KMS-11 (cell line): ENCODE measurements around the gene OSBPL10.

ENCODE experiments used
- H2AFZ ChIP-seq: fragments of 200-600 bp; sonication (generic); 2 replicates; pipeline ENCODE4 v1.6.1; 2016; ENCODE audit warnings: antibody characterized with exemption, mixed run types, low read depth
- H3K27ac ChIP-seq: fragments of 200-600 bp; sonication (generic); 2 replicates; pipeline ENCODE4 v1.6.1; 2016; ENCODE audit warnings: mild to moderate bottlenecking, mixed run types
- H3K27me3 ChIP-seq: fragments of 200-600 bp; sonication (generic); 2 replicates; pipeline ENCODE4 v1.6.1; 2017; ENCODE audit warnings: mild to moderate bottlenecking, low read depth, mixed run types, moderate library complexity; ENCODE audit not compliant: insufficient read depth
- H3K36me3 ChIP-seq: fragments of 200-600 bp; sonication (generic); 2 replicates; pipeline ENCODE4 v1.6.1; 2017; ENCODE audit warnings: mild to moderate bottlenecking, mixed run types; ENCODE audit not compliant: insufficient read depth
- H3K4me1 ChIP-seq: fragments of 200-600 bp; sonication (generic); 2 replicates; pipeline ENCODE4 v1.6.1; 2016; ENCODE audit warnings: mild to moderate bottlenecking, low read depth, mixed run types; ENCODE audit not compliant: poor library complexity, severe bottlenecking
- H3K4me2 ChIP-seq: fragments of 200-600 bp; sonication (generic); 2 replicates; pipeline ENCODE4 v1.7.0; 2016; ENCODE audit warnings: mild to moderate bottlenecking, mixed run types
- H3K4me3 ChIP-seq: fragments of 200-600 bp; sonication (generic); IDR thresholded peaks from 2 replicates; pipeline ENCODE4 v1.6.1; 2017; ENCODE audit warnings: low read depth, low read length, mixed read lengths; ENCODE audit not compliant: insufficient read depth
- H3K79me2 ChIP-seq: fragments of 200-600 bp; sonication (generic); 2 replicates; pipeline ENCODE4 v1.6.1; 2016; ENCODE audit warnings: low read depth, mixed run types; ENCODE audit not compliant: insufficient read depth
- H3K9ac ChIP-seq: fragments of 200-600 bp; sonication (generic); 2 replicates; pipeline ENCODE4 v1.6.1; 2016; ENCODE audit warnings: mild to moderate bottlenecking, mixed run types
- H4K20me1 ChIP-seq: fragments of 200-600 bp; sonication (generic); 2 replicates; pipeline ENCODE4 v1.6.1; 2016; ENCODE audit warnings: mild to moderate bottlenecking, mixed run types; ENCODE audit not compliant: insufficient read depth
- TF ChIP-seq, protein P1 (sequence below): fragments of 200-600 bp; sonication (generic); conservative IDR thresholded peaks from 2 replicates; pipeline ENCODE4 v1.6.1; 2017; ENCODE audit warnings: low read depth, mild to moderate bottlenecking, antibody characterized with exemption, low read length, moderate library complexity, mixed read lengths

Gene OSBPL10

GRCh38 chr3:32009957-32010356 is 28.9 kb upstream of the OSBPL10 start:
- no peak overlapping the region for H2AFZ ChIP-seq

GRCh38 chr3:32009101-32009500 is 28.0 kb upstream of the OSBPL10 start:
- H3K4me3 ChIP-seq, result no peak overlapping the region
- TF ChIP-seq, protein P1, sequence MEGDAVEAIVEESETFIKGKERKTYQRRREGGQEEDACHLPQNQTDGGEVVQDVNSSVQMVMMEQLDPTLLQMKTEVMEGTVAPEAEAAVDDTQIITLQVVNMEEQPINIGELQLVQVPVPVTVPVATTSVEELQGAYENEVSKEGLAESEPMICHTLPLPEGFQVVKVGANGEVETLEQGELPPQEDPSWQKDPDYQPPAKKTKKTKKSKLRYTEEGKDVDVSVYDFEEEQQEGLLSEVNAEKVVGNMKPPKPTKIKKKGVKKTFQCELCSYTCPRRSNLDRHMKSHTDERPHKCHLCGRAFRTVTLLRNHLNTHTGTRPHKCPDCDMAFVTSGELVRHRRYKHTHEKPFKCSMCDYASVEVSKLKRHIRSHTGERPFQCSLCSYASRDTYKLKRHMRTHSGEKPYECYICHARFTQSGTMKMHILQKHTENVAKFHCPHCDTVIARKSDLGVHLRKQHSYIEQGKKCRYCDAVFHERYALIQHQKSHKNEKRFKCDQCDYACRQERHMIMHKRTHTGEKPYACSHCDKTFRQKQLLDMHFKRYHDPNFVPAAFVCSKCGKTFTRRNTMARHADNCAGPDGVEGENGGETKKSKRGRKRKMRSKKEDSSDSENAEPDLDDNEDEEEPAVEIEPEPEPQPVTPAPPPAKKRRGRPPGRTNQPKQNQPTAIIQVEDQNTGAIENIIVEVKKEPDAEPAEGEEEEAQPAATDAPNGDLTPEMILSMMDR, result no peak
- no peaks in the 10 kb centered on the region for H3K36me3 ChIP-seq
- H3K79me2 ChIP-seq, result no peaks in the 10 kb centered on the region
- H3K27me3 ChIP-seq, result no peaks in the 10 kb centered on the region
- H4K20me1 ChIP-seq, result no peaks in the 10 kb centered on the region
- H3K9ac ChIP-seq, result no peak overlapping the region
- H3K4me1 ChIP-seq, result no peaks in the 10 kb centered on the region
- no peak overlapping the region for H3K27ac ChIP-seq
- no peak overlapping the region for H3K4me2 ChIP-seq
- no peak overlapping the region for H2AFZ ChIP-seq

More at GRCh38 chr3:32009957-32010356, 28.9 kb upstream of the OSBPL10 start:
- Histone ChIP-seq H4K20me1 (no peaks in the 10 kb centered on the region), H3K79me2 (no peaks in the 10 kb centered on the region), H3K4me1 (no peaks in the 10 kb centered on the region), H3K9ac (no peak overlapping the region), H3K36me3 (no peaks in the 10 kb centered on the region), H3K27ac (no peak overlapping the region), H3K27me3 (no peaks in the 10 kb centered on the region), H3K4me2 (no peak overlapping the region), H3K4me3 (no peak overlapping the region)
- TF ChIP-seq, protein P1, result no peak

DNA sequence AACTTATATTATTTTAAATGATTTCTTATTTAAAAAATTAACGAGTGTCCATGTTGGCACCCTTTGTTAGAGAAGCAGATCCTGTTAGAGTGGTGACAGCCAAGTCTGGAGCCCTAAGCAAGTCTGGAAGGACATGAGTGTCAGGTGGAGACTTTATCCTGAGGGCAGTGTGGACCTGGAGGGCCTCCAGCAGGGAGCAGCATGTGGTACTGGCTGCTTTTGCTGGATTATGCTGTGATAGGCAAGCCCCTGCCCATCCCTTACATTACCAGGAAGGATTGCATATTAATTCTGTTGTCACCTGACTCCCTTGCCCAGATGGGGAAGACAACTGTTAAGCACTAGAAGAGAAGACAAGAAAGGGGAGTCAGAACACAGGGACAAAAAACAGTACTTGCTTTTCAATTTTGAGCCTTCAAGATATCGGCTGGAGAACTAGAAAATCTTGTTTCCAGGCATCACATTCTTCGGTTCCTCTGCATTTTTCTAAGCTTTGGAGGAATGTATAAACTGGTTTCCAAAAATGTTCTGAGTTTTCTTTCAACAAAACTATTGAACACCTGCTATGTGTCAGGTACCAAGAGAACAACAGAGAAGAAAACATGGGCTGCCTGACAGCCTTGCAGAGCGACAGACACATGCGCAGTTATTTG is 23.2 kb upstream of the OSBPL10 start:
- H3K79me2 ChIP-seq, result no peaks in the 10 kb centered on the region
- TF ChIP-seq, protein P1, result no peak
- no peaks in the 10 kb centered on the region for H3K4me1 ChIP-seq
- H3K36me3 ChIP-seq, result no peaks in the 10 kb centered on the region
- H3K4me3 ChIP-seq, result no peak overlapping the region
- H4K20me1 ChIP-seq, result no peaks in the 10 kb centered on the region
- H3K4me2 ChIP-seq, result no peak overlapping the region
- H3K27me3 ChIP-seq, result no peaks in the 10 kb centered on the region
- no peak overlapping the region for H3K9ac ChIP-seq
- H2AFZ ChIP-seq, result no peak overlapping the region
- no peak overlapping the region for H3K27ac ChIP-seq

DNA sequence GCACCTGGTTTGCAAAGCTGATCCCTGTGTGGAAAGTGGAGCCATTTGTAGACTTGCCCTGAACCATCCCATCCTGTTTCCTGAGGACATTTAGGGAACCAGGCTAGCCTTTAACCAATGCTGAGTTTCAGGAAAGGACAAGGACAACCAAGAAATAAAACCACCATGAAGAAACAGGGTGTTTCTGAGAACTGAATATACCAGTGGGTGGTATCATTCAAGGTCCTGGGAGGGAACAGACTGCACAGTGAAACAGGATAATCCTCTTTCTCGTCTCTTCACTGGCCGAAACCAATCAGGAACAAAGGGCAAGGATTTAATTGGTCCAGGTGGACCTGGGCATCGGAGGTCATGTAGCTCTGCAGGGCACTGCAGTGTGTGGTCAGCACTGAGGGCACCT is 22.3 kb upstream of the OSBPL10 start:
- no peak overlapping the region for H3K9ac ChIP-seq
- no peaks in the 10 kb centered on the region for H3K79me2 ChIP-seq
- H3K36me3 ChIP-seq, result no peaks in the 10 kb centered on the region
- H3K4me2 ChIP-seq, result no peak overlapping the region
- no peak overlapping the region for H3K4me3 ChIP-seq
- H3K4me1 ChIP-seq, result no peaks in the 10 kb centered on the region
- H2AFZ ChIP-seq, result no peak overlapping the region
- H4K20me1 ChIP-seq, result no peaks in the 10 kb centered on the region
- H3K27me3 ChIP-seq, result no peaks in the 10 kb centered on the region
- TF ChIP-seq, protein P1, result no peak
- H3K27ac ChIP-seq, result no peak overlapping the region
